HEK293 (cell line): ENCODE data around the gene HOXB4.

ENCODE experiments used
- ELK4 ChIP-seq: IDR thresholded peaks from 2 replicates; pipeline ENCODE4 v1.6.1; 2011; ENCODE audit warnings: mild to moderate bottlenecking, low read depth, low read length, borderline replicate concordance
- GFI1B ChIP-seq: fragments of 450-650 bp; formaldehyde crosslinking; IDR thresholded peaks from 2 replicates; pipeline ENCODE4 v1.5.1; 2016; ENCODE audit warnings: missing biosample characterization, missing genetic modification characterization
- KLF16 ChIP-seq: fragments of 450-650 bp; formaldehyde crosslinking; IDR thresholded peaks from 2 replicates; pipeline ENCODE4 v1.5.1; 2017; ENCODE audit warnings: missing biosample characterization, missing genetic modification characterization
- KLF9 ChIP-seq: fragments of 450-650 bp; formaldehyde crosslinking; IDR thresholded peaks from 2 replicates; pipeline ENCODE4 v1.5.1; 2016; ENCODE audit warnings: missing biosample characterization, missing genetic modification characterization, low read depth
- MEIS1 ChIP-seq: sonication (generic); formaldehyde crosslinking; IDR thresholded peaks from 2 replicates; pipeline ENCODE4 v1.8.1; 2022; ENCODE audit warnings: missing genetic modification reagents, mild to moderate bottlenecking, borderline replicate concordance
- SALL2 ChIP-seq: fragments of 450-650 bp; formaldehyde crosslinking; IDR thresholded peaks from 2 replicates; pipeline ENCODE4 v1.5.0; 2017; ENCODE audit warnings: missing biosample characterization, mild to moderate bottlenecking, missing genetic modification characterization, borderline replicate concordance
- SP2 ChIP-seq: fragments of 450-650 bp; formaldehyde crosslinking; IDR thresholded peaks from 2 replicates; pipeline ENCODE4 v1.5.1; 2016; ENCODE audit warnings: missing biosample characterization, missing genetic modification characterization
- TCF7L2 ChIP-seq: IDR thresholded peaks from 2 replicates; pipeline ENCODE4 v1.6.1; 2011; ENCODE audit warnings: low read depth, mild to moderate bottlenecking, inconsistent platforms, low read length, moderate library complexity, borderline replicate concordance
- ZBTB17 ChIP-seq: fragments of 450-650 bp; formaldehyde crosslinking; IDR thresholded peaks from 2 replicates; pipeline ENCODE4 v1.5.1; 2016; ENCODE audit warnings: missing biosample characterization, missing genetic modification characterization
- ZBTB20 ChIP-seq: fragments of 450-650 bp; formaldehyde crosslinking; IDR thresholded peaks from 2 replicates; pipeline ENCODE4 v1.5.1; 2016; ENCODE audit warnings: missing biosample characterization, missing genetic modification characterization
- ZFP37 ChIP-seq: fragments of 450-650 bp; formaldehyde crosslinking; IDR thresholded peaks from 2 replicates; pipeline ENCODE4 v1.5.1; 2016; ENCODE audit warnings: missing biosample characterization, missing genetic modification characterization
- ZNF10 ChIP-seq: fragments of 450-650 bp; formaldehyde crosslinking; IDR thresholded peaks from 2 replicates; pipeline ENCODE4 v1.5.1; 2017; ENCODE audit warnings: missing biosample characterization, missing genetic modification characterization
- ZNF140 ChIP-seq: fragments of 450-650 bp; formaldehyde crosslinking; IDR thresholded peaks from 2 replicates; pipeline ENCODE4 v1.5.1; 2016; ENCODE audit warnings: missing biosample characterization, missing genetic modification characterization
- ZNF169 ChIP-seq: fragments of 450-650 bp; formaldehyde crosslinking; IDR thresholded peaks from 2 replicates; pipeline ENCODE4 v1.5.1; 2016; ENCODE audit warnings: missing biosample characterization, missing genetic modification characterization
- ZNF23 ChIP-seq: fragments of 450-650 bp; formaldehyde crosslinking; IDR thresholded peaks from 2 replicates; pipeline ENCODE4 v1.5.1; 2016; ENCODE audit warnings: missing biosample characterization, missing genetic modification characterization, borderline replicate concordance
- ZNF24 ChIP-seq: fragments of 450-650 bp; formaldehyde crosslinking; IDR thresholded peaks from 2 replicates; pipeline ENCODE4 v1.5.1; 2016; ENCODE audit warnings: missing biosample characterization, missing genetic modification characterization
- ZNF292 ChIP-seq: fragments of 450-650 bp; formaldehyde crosslinking; IDR thresholded peaks from 2 replicates; pipeline ENCODE4 v1.5.1; 2016; ENCODE audit warnings: low read depth, missing biosample characterization, missing genetic modification characterization, borderline replicate concordance
- ZNF311 ChIP-seq: fragments of 450-650 bp; formaldehyde crosslinking; IDR thresholded peaks from 2 replicates; pipeline ENCODE4 v1.5.1; 2017; ENCODE audit warnings: missing biosample characterization, missing genetic modification characterization, borderline replicate concordance
- ZNF37A ChIP-seq: fragments of 450-650 bp; IDR thresholded peaks from 2 replicates; pipeline ENCODE4 v1.5.1; 2018; ENCODE audit warnings: missing biosample characterization, missing genetic modification characterization
- ZNF426 ChIP-seq: fragments of 450-650 bp; formaldehyde crosslinking; IDR thresholded peaks from 2 replicates; pipeline ENCODE4 v1.5.1; 2017; ENCODE audit warnings: missing biosample characterization, missing genetic modification characterization, mild to moderate bottlenecking, inconsistent platforms, moderate library complexity
- ZNF501 ChIP-seq: fragments of 450-650 bp; formaldehyde crosslinking; IDR thresholded peaks from 2 replicates; pipeline ENCODE4 v1.5.1; 2016; ENCODE audit warnings: missing biosample characterization, missing genetic modification characterization
- ZNF521 ChIP-seq: fragments of 450-650 bp; formaldehyde crosslinking; IDR thresholded peaks from 2 replicates; pipeline ENCODE4 v1.5.1; 2017; ENCODE audit warnings: missing biosample characterization, mild to moderate bottlenecking, missing genetic modification characterization
- ZNF529 ChIP-seq: fragments of 450-650 bp; formaldehyde crosslinking; IDR thresholded peaks from 2 replicates; pipeline ENCODE4 v1.5.1; 2017; ENCODE audit warnings: missing genetic modification characterization, missing biosample characterization; ENCODE audit not compliant: insufficient replicate concordance
- ZNF561 ChIP-seq: fragments of 450-650 bp; IDR thresholded peaks from 2 replicates; pipeline ENCODE4 v1.5.1; 2018; ENCODE audit warnings: missing biosample characterization, missing genetic modification characterization, borderline replicate concordance
- ZNF596 ChIP-seq: fragments of 450-650 bp; IDR thresholded peaks from 2 replicates; pipeline ENCODE4 v1.5.0; 2018; ENCODE audit warnings: missing biosample characterization, mild to moderate bottlenecking, missing genetic modification characterization, moderate library complexity
- ZNF600 ChIP-seq: fragments of 450-650 bp; formaldehyde crosslinking; IDR thresholded peaks from 2 replicates; pipeline ENCODE4 v1.5.1; 2016; ENCODE audit warnings: missing biosample characterization, missing genetic modification characterization
- ZNF639 ChIP-seq: fragments of 450-650 bp; formaldehyde crosslinking; IDR thresholded peaks from 2 replicates; pipeline ENCODE4 v1.5.1; 2016; ENCODE audit warnings: missing biosample characterization, missing genetic modification characterization
- ZNF707 ChIP-seq: fragments of 450-650 bp; formaldehyde crosslinking; IDR thresholded peaks from 2 replicates; pipeline ENCODE4 v1.5.1; 2016; ENCODE audit warnings: missing biosample characterization, missing genetic modification characterization
- ZNF76 ChIP-seq: fragments of 450-650 bp; formaldehyde crosslinking; IDR thresholded peaks from 2 replicates; pipeline ENCODE4; 2016; ENCODE audit warnings: low read depth, missing biosample characterization, missing genetic modification characterization, borderline replicate concordance
- ZNF837 ChIP-seq: fragments of 450-650 bp; formaldehyde crosslinking; IDR thresholded peaks from 2 replicates; pipeline ENCODE4 v1.5.1; 2016; ENCODE audit warnings: missing biosample characterization, missing genetic modification characterization
- ZXDB ChIP-seq: fragments of 450-650 bp; formaldehyde crosslinking; IDR thresholded peaks from 2 replicates; pipeline ENCODE4 v1.5.1; 2016; ENCODE audit warnings: missing biosample characterization, missing genetic modification characterization
- TF ChIP-seq, protein P1 (sequence below): fragments of 450-650 bp; formaldehyde crosslinking; IDR thresholded peaks from 2 replicates; pipeline ENCODE4 v1.5.1; 2016; ENCODE audit warnings: missing biosample characterization, missing genetic modification characterization
- TF ChIP-seq, protein P2 (sequence below): fragments of 450-650 bp; formaldehyde crosslinking; IDR thresholded peaks from 2 replicates; pipeline ENCODE4 v1.5.1; 2017; ENCODE audit warnings: missing biosample characterization, missing genetic modification characterization
- TF ChIP-seq, protein P3 (sequence below): fragments of 450-650 bp; formaldehyde crosslinking; IDR thresholded peaks from 2 replicates; pipeline ENCODE4 v1.5.1; 2016; ENCODE audit warnings: missing biosample characterization, missing genetic modification characterization

The HOXB4 gene

DNA sequence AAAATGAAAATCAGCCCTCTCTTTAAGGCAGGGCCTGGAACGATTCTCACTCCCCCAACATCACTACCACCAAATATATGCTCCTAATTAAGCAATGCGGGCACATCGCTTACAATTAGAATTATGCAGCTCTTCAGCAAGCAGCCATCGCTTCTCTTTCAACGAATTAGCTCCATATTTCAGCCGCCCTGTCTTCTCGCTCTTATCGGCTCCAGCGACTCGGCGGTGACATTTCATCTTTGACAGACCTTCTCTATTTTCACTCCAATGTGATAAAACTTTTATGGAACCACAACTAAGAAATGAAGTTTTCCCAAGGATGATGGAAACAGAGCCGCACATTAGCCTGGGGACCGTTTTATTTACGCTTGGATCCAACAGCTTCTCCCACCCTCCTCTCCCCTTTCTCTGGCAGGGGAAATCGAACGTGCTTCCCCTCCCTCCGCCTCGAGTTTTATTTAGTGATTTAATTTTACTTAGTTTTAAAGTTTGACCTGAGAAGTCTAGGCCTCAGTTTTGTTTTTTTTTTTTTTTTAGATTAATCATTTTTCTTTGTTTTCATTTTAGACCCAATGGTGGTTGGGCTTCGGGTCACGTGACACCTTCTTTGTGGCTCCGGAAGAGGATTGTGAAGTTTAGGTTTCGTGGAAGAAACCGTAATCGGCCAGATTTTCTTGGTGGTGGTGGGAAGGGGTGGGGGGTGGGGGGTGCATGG is 30.2 kb downstream of the HOXB4 start (continued):
- TF ChIP-seq, protein P1, sequence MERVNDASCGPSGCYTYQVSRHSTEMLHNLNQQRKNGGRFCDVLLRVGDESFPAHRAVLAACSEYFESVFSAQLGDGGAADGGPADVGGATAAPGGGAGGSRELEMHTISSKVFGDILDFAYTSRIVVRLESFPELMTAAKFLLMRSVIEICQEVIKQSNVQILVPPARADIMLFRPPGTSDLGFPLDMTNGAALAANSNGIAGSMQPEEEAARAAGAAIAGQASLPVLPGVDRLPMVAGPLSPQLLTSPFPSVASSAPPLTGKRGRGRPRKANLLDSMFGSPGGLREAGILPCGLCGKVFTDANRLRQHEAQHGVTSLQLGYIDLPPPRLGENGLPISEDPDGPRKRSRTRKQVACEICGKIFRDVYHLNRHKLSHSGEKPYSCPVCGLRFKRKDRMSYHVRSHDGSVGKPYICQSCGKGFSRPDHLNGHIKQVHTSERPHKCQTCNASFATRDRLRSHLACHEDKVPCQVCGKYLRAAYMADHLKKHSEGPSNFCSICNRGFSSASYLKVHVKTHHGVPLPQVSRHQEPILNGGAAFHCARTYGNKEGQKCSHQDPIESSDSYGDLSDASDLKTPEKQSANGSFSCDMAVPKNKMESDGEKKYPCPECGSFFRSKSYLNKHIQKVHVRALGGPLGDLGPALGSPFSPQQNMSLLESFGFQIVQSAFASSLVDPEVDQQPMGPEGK (tag by site-specific recombination), result peak; percentile 47
- TF ChIP-seq ZNF561 (peak; percentile 52), SP2 (tag by site-specific recombination) (no peak), ZNF639 (tag by site-specific recombination) (no peak), ZXDB (tag by site-specific recombination) (peak; percentile 63), ZNF37A (tag by site-specific recombination) (no peak), ZNF707 (tag by site-specific recombination) (no peak), MEIS1 (CRISPR knock-in tag) (no peak), ZNF140 (no peak), KLF16 (tag by site-specific recombination) (0 out of 2 replicates have a peak, but pooled peaks have one; percentile 23), ZNF23 (no peak), ZNF529 (tag by site-specific recombination) (no peak), SALL2 (tag by site-specific recombination) (no peak), ZNF10 (tag by site-specific recombination) (no peak), KLF9 (tag by site-specific recombination) (no peak), ZNF76 (tag by site-specific recombination) (no peak), ZNF600 (no peak), GFI1B (tag by site-specific recombination) (no peak), ZNF521 (tag by site-specific recombination) (no peak), ZNF311 (tag by site-specific recombination) (no peak), ZNF501 (tag by site-specific recombination) (peak; percentile 67), ZNF426 (tag by site-specific recombination) (no peak), ZNF837 (tag by site-specific recombination) (no peak), TCF7L2 (peak; percentile 87), ZNF292 (tag by site-specific recombination) (no peak), ZNF596 (tag by site-specific recombination) (peak; percentile 80), ELK4 (no peak), ZBTB17 (peak; percentile 87), ZNF169 (no peak), ZBTB20 (tag by site-specific recombination) (peak; percentile 8; the same call in 1 of the 2 replicates), ZNF24 (tag by site-specific recombination) (no peak), ZFP37 (tag by site-specific recombination) (0 out of 2 replicates have a peak, but pooled peaks have one; percentile 65)
- TF ChIP-seq, protein P2, sequence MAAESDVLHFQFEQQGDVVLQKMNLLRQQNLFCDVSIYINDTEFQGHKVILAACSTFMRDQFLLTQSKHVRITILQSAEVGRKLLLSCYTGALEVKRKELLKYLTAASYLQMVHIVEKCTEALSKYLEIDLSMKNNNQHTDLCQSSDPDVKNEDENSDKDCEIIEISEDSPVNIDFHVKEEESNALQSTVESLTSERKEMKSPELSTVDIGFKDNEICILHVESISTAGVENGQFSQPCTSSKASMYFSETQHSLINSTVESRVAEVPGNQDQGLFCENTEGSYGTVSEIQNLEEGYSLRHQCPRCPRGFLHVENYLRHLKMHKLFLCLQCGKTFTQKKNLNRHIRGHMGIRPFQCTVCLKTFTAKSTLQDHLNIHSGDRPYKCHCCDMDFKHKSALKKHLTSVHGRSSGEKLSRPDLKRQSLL (tag by site-specific recombination), result peak; percentile 97
- TF ChIP-seq, protein P3, sequence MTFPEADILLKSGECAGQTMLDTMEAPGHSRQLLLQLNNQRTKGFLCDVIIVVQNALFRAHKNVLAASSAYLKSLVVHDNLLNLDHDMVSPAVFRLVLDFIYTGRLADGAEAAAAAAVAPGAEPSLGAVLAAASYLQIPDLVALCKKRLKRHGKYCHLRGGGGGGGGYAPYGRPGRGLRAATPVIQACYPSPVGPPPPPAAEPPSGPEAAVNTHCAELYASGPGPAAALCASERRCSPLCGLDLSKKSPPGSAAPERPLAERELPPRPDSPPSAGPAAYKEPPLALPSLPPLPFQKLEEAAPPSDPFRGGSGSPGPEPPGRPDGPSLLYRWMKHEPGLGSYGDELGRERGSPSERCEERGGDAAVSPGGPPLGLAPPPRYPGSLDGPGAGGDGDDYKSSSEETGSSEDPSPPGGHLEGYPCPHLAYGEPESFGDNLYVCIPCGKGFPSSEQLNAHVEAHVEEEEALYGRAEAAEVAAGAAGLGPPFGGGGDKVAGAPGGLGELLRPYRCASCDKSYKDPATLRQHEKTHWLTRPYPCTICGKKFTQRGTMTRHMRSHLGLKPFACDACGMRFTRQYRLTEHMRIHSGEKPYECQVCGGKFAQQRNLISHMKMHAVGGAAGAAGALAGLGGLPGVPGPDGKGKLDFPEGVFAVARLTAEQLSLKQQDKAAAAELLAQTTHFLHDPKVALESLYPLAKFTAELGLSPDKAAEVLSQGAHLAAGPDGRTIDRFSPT, result peak; percentile 64
